GM12878 (cell line): ENCODE data around the gene ZNHIT1. TPM values are rescaled to one million over a fixed set of nuclear protein-coding genes. Genes with fewer than 3 reads are reported as not detected.
A peak's percentile ranks its signal among the peaks of the same experiment; 100 is the strongest.

Experiments
- CEBPZ ChIP-seq: fragments of 150-350 bp; IDR thresholded peaks from 2 replicates; pipeline ENCODE4 v1.6.1; 2016; ENCODE audit warnings: low read depth, low read length
- CTCF ChIP-seq, 3 experiments: IDR thresholded peaks in 2 of 3; conservative IDR thresholded peaks in 1 of 3; 2 replicates each; pipeline ENCODE4 v1.5.1; 2011; ENCODE audit warnings: low read depth in 3 of 3, low read length in 3 of 3, mild to moderate bottlenecking in 3 of 3, control low read depth in 2 of 3, moderate library complexity in 2 of 3, inconsistent platforms in 1 of 3, mixed read lengths in 1 of 3; ENCODE audit not compliant: control insufficient read depth in 2 of 3, insufficient read depth in 1 of 3; ENCODE audit errors: extremely low read depth in 1 of 3
- EZH2 ChIP-seq: IDR thresholded peaks from 2 replicates; pipeline ENCODE4 v1.6.1; 2012; ENCODE audit warnings: low read depth, mild to moderate bottlenecking, control low read depth, inconsistent platforms, low read length, borderline replicate concordance; ENCODE audit not compliant: control insufficient read depth
- FOXM1 ChIP-seq: IDR thresholded peaks from 2 replicates; pipeline ENCODE4 v1.6.1; 2012; ENCODE audit warnings: low read depth, mild to moderate bottlenecking, inconsistent platforms, low read length, moderate library complexity
- HDAC2 ChIP-seq: fragments of 200-600 bp; sonication (generic); IDR thresholded peaks from 2 replicates; pipeline ENCODE4 v1.6.1; 2017
- HSF1 ChIP-seq: fragments of 150-350 bp; IDR thresholded peaks from 2 replicates; pipeline ENCODE4 v1.6.1; 2014; ENCODE audit warnings: mild to moderate bottlenecking, low read depth, low read length
- IRF5 ChIP-seq: fragments of 450-650 bp; IDR thresholded peaks from 2 replicates; pipeline ENCODE4 v1.6.1; 2017; ENCODE audit warnings: borderline replicate concordance
- JUNB ChIP-seq: IDR thresholded peaks from 2 replicates; pipeline ENCODE4 v1.6.1; 2016; ENCODE audit warnings: antibody characterized with exemption, mild to moderate bottlenecking
- MEF2B ChIP-seq: fragments of 450-650 bp; IDR thresholded peaks from 2 replicates; pipeline ENCODE4 v1.6.1; 2018; ENCODE audit warnings: mild to moderate bottlenecking, moderate library complexity; ENCODE audit not compliant: partially characterized antibody, poor library complexity, severe bottlenecking
- MXI1 ChIP-seq: fragments of 150-350 bp; IDR thresholded peaks from 2 replicates; pipeline ENCODE4 v1.6.1; 2011; ENCODE audit warnings: low read depth, mild to moderate bottlenecking, inconsistent platforms, low read length, improper control_type of control experiment
- NR2C1 ChIP-seq: fragments of 450-650 bp; IDR thresholded peaks from 2 replicates; pipeline ENCODE4 v1.6.1; 2017; ENCODE audit warnings: antibody characterized with exemption, mild to moderate bottlenecking, moderate library complexity
- NR2F1 ChIP-seq: fragments of 450-650 bp; conservative IDR thresholded peaks from 2 replicates; pipeline ENCODE4 v1.6.1; 2017; ENCODE audit warnings: mild to moderate bottlenecking
- SPI1 ChIP-seq: IDR thresholded peaks from 2 replicates; pipeline ENCODE4 v1.6.1; 2011; ENCODE audit warnings: low read depth, mild to moderate bottlenecking, low read length, moderate library complexity, borderline replicate concordance; ENCODE audit not compliant: insufficient read depth
- SREBF1 ChIP-seq: IDR thresholded peaks from 2 replicates; pipeline ENCODE4 v1.6.1; 2012; ENCODE audit warnings: mild to moderate bottlenecking, low read length
- STAT1 ChIP-seq: fragments of 450-650 bp; conservative IDR thresholded peaks from 2 replicates; pipeline ENCODE4 v1.6.1; 2014; ENCODE audit warnings: antibody characterized with exemption, mild to moderate bottlenecking
- TBL1XR1 ChIP-seq: IDR thresholded peaks from 2 replicates; pipeline ENCODE4 v1.6.1; 2012; ENCODE audit warnings: low read depth, low read length, improper control_type of control experiment
- ZBTB4 ChIP-seq: fragments of 450-650 bp; formaldehyde crosslinking; IDR thresholded peaks from 2 replicates; pipeline ENCODE4 v1.4.0; 2022; ENCODE audit warnings: mild to moderate bottlenecking, moderate library complexity
- polyA plus RNA-seq, 11 experiments: library from polyadenylated mRNA; depleted of rRNA in 4 of 11; unstranded in 6 of 11; stranded (reverse) in 5 of 11; fragments of >200 nt; fragmentation: Nextera tagmentation in 4 of 11; fragmentation: Illumina TruSeq in 1 of 11; extraction: Ambion mirVana in 4 of 11; extraction: Trizol in 1 of 11; gene quantifications; 1 replicate in 1 of 11; 2 replicates in 10 of 11; pipeline versions ENCODE4 v1.2.1 to v1.2.3, GENCODE V29; 2011 to 2016; ENCODE audit warnings: inconsistent platforms in 2 of 11, missing spikeins in 2 of 11, low read depth in 1 of 11
- total RNA-seq, 4 experiments: library from RNA; depleted of rRNA in 3 of 4; stranded (reverse); fragments of >200 nt in 3 of 4; fragmentation: Illumina TruSeq in 1 of 4; extraction: Trizol in 1 of 4; gene quantifications; 2 replicates each; pipeline versions ENCODE4 v1.2.1 to v1.2.3, GENCODE V29; 2013 to 2021

The ZNHIT1 gene
- total and polyA plus RNA-seq, 10 of the 15 experiments (the other 5 are each of a cell fraction or from before 2014, with no cell fraction given) = 3.8 to 79.2 (median 44.5) TPM

GRCh38 chr7:101217388-101218235 lies at the start of gene ZNHIT1, which contains the start of gene PLOD3 (continued):
- TF ChIP-seq ZBTB4 (CRISPR knock-in tag) (no peak), HSF1 (no peak), CEBPZ (no peak), NR2F1 (peak; percentile 77), IRF5 (no peak), MEF2B (no peak), STAT1 (no peak), HDAC2 (no peak), EZH2 (no peak), FOXM1 (no peak), SPI1 (peak; percentile 47; the same call in 1 of the 2 replicates), SREBF1 (no peak), JUNB (peak; percentile 40; the same call in 1 of the 2 replicates), MXI1 (peak; percentile 77; the same call in 1 of the 2 replicates), CTCF (IDR thresholded peaks at IDR 0.05 in 2 of 3, conservative IDR thresholded peaks at IDR 0.05 in 1 of 3; ENCODE audit: control insufficient read depth in 2 of 3, extremely low read depth in 1 of 3, insufficient read depth in 1 of 3, low read depth in 3 of 3, low read length in 3 of 3) (peak in 1 of 3 experiments; percentile 5; a peak in 1 of 6 replicates), NR2C1 (peak; percentile 75), TBL1XR1 (0 out of 2 replicates have a peak, but pooled peaks have one; percentile 49)
